ENCODE results near the gene SPOCK1. TPM values are rescaled to one million over a fixed set of nuclear protein-coding genes. Genes with fewer than 3 reads are reported as not detected.
"Not testable (repeated sequence)": the region's sequence is repeated elsewhere in the genome, so short reads cannot be mapped to it uniquely, and the experiment has no call there.

SPOCK1 gene
- total and polyA plus RNA-seq, 7 donors: 4.2 to 52.7 (median 16.0) TPM

GRCh38 chr5:137395011-137395755 lies 103.9 kb downstream of the SPOCK1 start:
- no peaks in the 10 kb centered on the region for H3K9me3 ChIP-seq
- no peaks in the 10 kb centered on the region for H3K4me1 ChIP-seq
- H3K27me3 ChIP-seq (ENCODE audit: insufficient read depth in 3 of 3, low read length in 2 of 3): no peaks in the 10 kb centered on the region
- H3K27ac ChIP-seq: no peak overlapping the region
- ATAC-seq (peak; percentile 62 to 80 (median 75)), DNase-seq (no peak)
- no peak for TF ChIP-seq CTCF (IDR thresholded peaks at IDR 0.05)
- H3K36me3 ChIP-seq (ENCODE audit: insufficient read depth in 1 of 2, low read depth in 1 of 2): no peaks in the 10 kb centered on the region
- no peak overlapping the region for H3K4me3 ChIP-seq
- WGBS, 3 donors: 82 to 88% (median 84%) methylated on average over 4 of the region's 4 CpGs
- intact Hi-C loops (cut with DNase I): no loop called here

GRCh38 chr5:137394380-137394779 lies 104.7 kb downstream of the SPOCK1 start:
- Histone ChIP-seq H3K4me3 (no peak overlapping the region), H3K4me1 (no peaks in the 10 kb centered on the region)
- intact Hi-C loops (cut with DNase I): no loop called here

GRCh38 chr5:137393196-137393993 lies 105.7 kb downstream of the SPOCK1 start:
- H3K4me1 ChIP-seq: no peaks in the 10 kb centered on the region
- no peaks in the 10 kb centered on the region for H3K27me3 ChIP-seq (ENCODE audit: insufficient read depth in 3 of 3, low read length in 2 of 3)
- H3K36me3 ChIP-seq (ENCODE audit: insufficient read depth in 1 of 2, low read depth in 1 of 2): no peaks in the 10 kb centered on the region
- WGBS, 3 donors: 69 to 80% (median 77%) methylated on average over 1 of the region's 1 CpG
- H3K27ac ChIP-seq: no peak overlapping the region
- no peak for TF ChIP-seq CTCF (IDR thresholded peaks at IDR 0.05)
- H3K9me3 ChIP-seq: no peaks in the 10 kb centered on the region
- ATAC-seq (no peak), DNase-seq (no peak)
- intact Hi-C loops (cut with DNase I): no loop called here
- no peak overlapping the region for H3K4me3 ChIP-seq

More at GRCh38 chr5:137394380-137394779, 104.7 kb downstream of the SPOCK1 start:
- ATAC-seq (no peak), DNase-seq (no peak)
- no peaks in the 10 kb centered on the region for H3K36me3 ChIP-seq (ENCODE audit: insufficient read depth in 1 of 2, low read depth in 1 of 2)
- no peak for TF ChIP-seq CTCF (IDR thresholded peaks at IDR 0.05)
- no peaks in the 10 kb centered on the region for H3K9me3 ChIP-seq
- H3K27ac ChIP-seq: no peak overlapping the region
- WGBS, 3 donors: 88 to 92% (median 91%) methylated on average over 1 of the region's 1 CpG
- H3K27me3 ChIP-seq (ENCODE audit: insufficient read depth in 3 of 3, low read length in 2 of 3): no peaks in the 10 kb centered on the region

GRCh38 chr5:137392261-137392660 lies 106.9 kb downstream of the SPOCK1 start:
- Histone ChIP-seq H3K4me1 (no peaks in the 10 kb centered on the region), H3K36me3 (ENCODE audit: insufficient read depth in 1 of 2, low read depth in 1 of 2) (no peaks in the 10 kb centered on the region), H3K27ac (no peak overlapping the region), H3K27me3 (ENCODE audit: insufficient read depth in 3 of 3, low read length in 2 of 3) (no peaks in the 10 kb centered on the region), H3K9me3 (no peaks in the 10 kb centered on the region), H3K4me3 (no peak overlapping the region)
- intact Hi-C loops (cut with DNase I): no loop called here
- ATAC-seq (no peak), DNase-seq (no peak)
- TF ChIP-seq CTCF (IDR thresholded peaks at IDR 0.05): no peak
- WGBS, 3 donors: 90 to 91% (median 91%) methylated on average over 4 of the region's 4 CpGs

- H3K27me3 ChIP-seq (ENCODE audit: insufficient read depth in 3 of 3, low read length in 2 of 3); H3K36me3 ChIP-seq (ENCODE audit: insufficient read depth in 1 of 2, low read depth in 1 of 2); H3K27ac ChIP-seq; H3K4me3 ChIP-seq; H3K4me1 ChIP-seq; ATAC-seq; DNase-seq; H3K9me3 ChIP-seq; intact Hi-C loops (cut with DNase I): not testable (repeated sequence)
- WGBS, 3 donors: 91 to 93% (median 92%) methylated on average over 7 of the region's 7 CpGs
Observed at GRCh38 chr5:137391044-137391443, 108.1 kb downstream of the SPOCK1 start.
